PC-3 (cell line): ENCODE data around the gene TBXA2R. TPM values are rescaled to one million over a fixed set of nuclear protein-coding genes. Genes with fewer than 3 reads are reported as not detected.

Source experiments
- ATAC-seq: fragments of 200-7000 bp; cut with Tn5 transposase; 2 replicates; pipeline ENCODE4 v1.9.1; 2020; ENCODE audit warnings: mild to moderate bottlenecking, moderate library complexity
- BruUV-seq: library from RNA; stranded (reverse); fragments of 400-500 nt; replicated peaks from 2 replicates; lab custom pipeline; 2021; lab: Mats Ljungman, UMichigan
- CTCF ChIA-PET: fragments of 300-600 bp; sonication (Branson Sonifier 250); formaldehyde crosslinking; loops from one replicate; lab custom pipeline; 2022; ENCODE audit warnings: antibody characterized with exemption; lab: Charles Lee
- POLR2A ChIA-PET: fragments of 300-600 bp; sonication (Branson Sonifier 250); formaldehyde crosslinking; loops from one replicate; lab custom pipeline; 2022; ENCODE audit warnings: antibody characterized with exemption; ENCODE audit not compliant: unreplicated experiment; lab: Charles Lee
- DNase-seq: peaks from one replicate; pipeline ENCODE4 v3.0.0-alpha.2; 2015
- H2AFZ ChIP-seq: fragments of 300-600 bp; sonication (generic); 2 replicates; pipeline ENCODE4 v1.6.0; 2016; ENCODE audit warnings: antibody characterized with exemption, low read length
- H3F3A ChIP-seq: fragments of 300-600 bp; sonication (generic); one replicate; pipeline ENCODE4 v1.6.0; 2017; ENCODE audit warnings: antibody characterized with exemption, low read length, control low read depth, mild to moderate bottlenecking; ENCODE audit not compliant: unreplicated experiment
- H3K27ac ChIP-seq: fragments of 300-600 bp; sonication (generic); 2 replicates; pipeline ENCODE4 v1.5.1; 2016; ENCODE audit warnings: mild to moderate bottlenecking, low read length
- H3K27me3 ChIP-seq: fragments of 300-600 bp; sonication (generic); 2 replicates; pipeline ENCODE4 v1.6.1; 2016; ENCODE audit warnings: low read length, mixed read lengths
- H3K36me3 ChIP-seq: fragments of 300-600 bp; sonication (generic); 2 replicates; pipeline ENCODE4 v1.6.1; 2016; ENCODE audit warnings: low read depth, mixed run types, low read length, mixed read lengths
- H3K4me1 ChIP-seq: fragments of 300-600 bp; sonication (generic); 2 replicates; pipeline ENCODE4 v1.5.1; 2016; ENCODE audit warnings: low read length; ENCODE audit not compliant: insufficient read depth
- H3K4me2 ChIP-seq: fragments of 300-600 bp; sonication (generic); 2 replicates; pipeline ENCODE4 v1.6.0; 2016; ENCODE audit warnings: low read length
- H3K4me3 ChIP-seq: fragments of 300-600 bp; sonication (generic); 2 replicates; pipeline ENCODE4 v1.5.1; 2016; ENCODE audit warnings: mild to moderate bottlenecking, low read length, mixed read lengths
- H3K79me2 ChIP-seq: fragments of 300-600 bp; sonication (generic); 2 replicates; pipeline ENCODE4 v1.6.1; 2017; ENCODE audit warnings: low read length, mixed read lengths
- H3K9ac ChIP-seq: fragments of 300-600 bp; sonication (generic); 2 replicates; pipeline ENCODE4 v1.6.0; 2016; ENCODE audit warnings: mild to moderate bottlenecking, low read length
- H3K9me2 ChIP-seq: fragments of 300-600 bp; sonication (generic); replicated peaks from 2 replicates; pipeline ENCODE4 v1.6.1; 2016; ENCODE audit warnings: mixed run types, low read length, mixed read lengths
- H3K9me3 ChIP-seq: fragments of 300-600 bp; sonication (generic); 2 replicates; pipeline ENCODE4 v1.6.1; 2016; ENCODE audit warnings: low read length, mixed read lengths
- H4K20me1 ChIP-seq: fragments of 300-600 bp; sonication (generic); 2 replicates; pipeline ENCODE4 v1.6.1; 2016; ENCODE audit warnings: low read length, mixed read lengths
- EZH2 ChIP-seq: fragments of 300-600 bp; sonication (generic); IDR thresholded peaks from one replicate; pipeline ENCODE4 v1.6.1; 2017; ENCODE audit warnings: antibody characterized with exemption, mild to moderate bottlenecking, low read length; ENCODE audit not compliant: unreplicated experiment
- EZH2phosphoT487 ChIP-seq: fragments of 300-600 bp; sonication (generic); IDR thresholded peaks from 2 replicates; pipeline ENCODE4 v1.6.1; 2018; ENCODE audit warnings: mild to moderate bottlenecking, antibody characterized with exemption, low read length, borderline replicate concordance
- intact Hi-C: fragments of 100-400 bp; cut with micrococcal nuclease; formaldehyde crosslinking; loops from 2 replicates; pipeline ENCODE4 v1.9.0; 2023
- total RNA-seq: library from RNA; depleted of rRNA; stranded (reverse); fragments of >200 nt; gene quantifications from 2 replicates; pipeline ENCODE4 v1.2.3, GENCODE V29; 2014
- TF ChIP-seq, protein P1 (sequence below): fragments of 300-600 bp; sonication (generic); conservative IDR thresholded peaks from 2 replicates; pipeline ENCODE4 v1.5.1; 2017; ENCODE audit warnings: antibody characterized with exemption, low read depth, mild to moderate bottlenecking, low read length

TBXA2R gene
- total RNA-seq, 1 experiment from 2014 or later, result 0.77 TPM

DNA sequence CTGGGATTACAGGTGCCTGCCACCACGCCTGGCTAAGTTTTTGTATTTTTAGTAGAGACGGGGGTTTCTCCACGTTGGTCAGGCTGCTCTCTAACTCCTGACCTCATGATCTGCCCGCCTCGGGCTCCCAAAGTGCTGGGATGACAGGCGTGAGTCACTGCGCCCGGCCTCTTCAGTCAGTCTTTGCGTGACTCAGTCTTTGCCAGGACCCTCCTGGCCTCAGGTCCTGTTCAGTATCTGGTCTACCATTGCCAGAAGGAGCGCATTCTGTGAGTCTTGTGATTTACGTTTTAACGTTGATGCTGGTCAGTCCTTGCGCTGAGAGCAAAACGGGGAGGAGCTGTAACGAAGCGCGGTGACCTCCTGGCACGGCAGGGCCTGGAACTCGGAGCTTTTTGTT, 41.5 kb downstream of the TBXA2R start:
- no TSS peak for BruUV-seq
- CTCF ChIA-PET, result no interaction called here
- peak; percentile 68 for DNase-seq

DNA sequence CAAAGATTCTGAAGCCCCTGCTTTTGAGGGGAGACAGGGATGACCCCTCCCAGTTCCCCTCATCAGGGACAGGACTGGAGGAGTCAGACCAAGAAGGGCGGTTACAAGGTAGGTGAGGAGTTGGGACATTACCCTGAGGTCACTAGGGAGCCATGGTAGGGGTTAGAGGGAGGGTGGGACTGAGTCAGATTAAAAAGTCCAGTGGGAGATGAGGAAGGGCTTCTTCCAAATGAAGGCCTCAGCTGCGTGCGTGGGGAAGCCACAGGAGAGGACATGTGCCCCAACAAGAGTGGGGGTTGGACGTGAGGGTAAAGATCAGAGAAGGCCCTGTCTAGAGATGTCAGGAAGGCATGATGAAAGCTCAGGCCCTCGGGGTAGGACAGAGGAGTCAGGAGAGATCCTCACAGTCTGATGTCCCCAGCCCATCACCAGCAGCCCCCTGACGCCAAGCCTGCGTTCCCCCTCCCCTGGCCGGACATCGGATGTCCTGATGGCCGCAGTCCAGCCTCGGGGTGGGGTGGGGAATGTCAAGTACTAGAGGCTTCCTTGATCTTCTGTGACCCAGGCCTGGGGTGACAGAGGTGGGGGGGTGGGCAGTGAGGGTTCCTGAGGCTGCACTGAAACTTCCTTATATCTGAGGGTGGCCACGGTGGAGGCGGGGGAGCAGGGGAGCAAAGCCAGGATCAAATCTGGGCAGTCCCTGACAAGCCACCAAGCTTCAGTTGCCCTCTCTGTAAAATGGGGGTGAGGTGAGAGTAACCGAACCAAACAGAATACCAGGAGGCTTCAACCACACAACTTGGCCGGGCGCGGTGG, 42.8 kb downstream of the TBXA2R start:
- Histone ChIP-seq H3K27me3 (no peaks in the 10 kb centered on the region), H3K27ac (no peak overlapping the region), H3F3A (no peaks in the 10 kb centered on the region), H4K20me1 (no peaks in the 10 kb centered on the region), H3K9me3 (no peaks in the 10 kb centered on the region), H2AFZ (no peak overlapping the region), H3K79me2 (no peaks in the 10 kb centered on the region), H3K4me3 (no peak overlapping the region), H3K36me3 (no peaks in the 10 kb centered on the region), H3K9ac (no peak overlapping the region), H3K9me2 (no peaks in the 10 kb centered on the region), H3K4me1 (peaks cover 12% of the 10 kb centered on the region), H3K4me2 (no peak overlapping the region)
- TF ChIP-seq EZH2, result no peak
- TF ChIP-seq, protein P1, sequence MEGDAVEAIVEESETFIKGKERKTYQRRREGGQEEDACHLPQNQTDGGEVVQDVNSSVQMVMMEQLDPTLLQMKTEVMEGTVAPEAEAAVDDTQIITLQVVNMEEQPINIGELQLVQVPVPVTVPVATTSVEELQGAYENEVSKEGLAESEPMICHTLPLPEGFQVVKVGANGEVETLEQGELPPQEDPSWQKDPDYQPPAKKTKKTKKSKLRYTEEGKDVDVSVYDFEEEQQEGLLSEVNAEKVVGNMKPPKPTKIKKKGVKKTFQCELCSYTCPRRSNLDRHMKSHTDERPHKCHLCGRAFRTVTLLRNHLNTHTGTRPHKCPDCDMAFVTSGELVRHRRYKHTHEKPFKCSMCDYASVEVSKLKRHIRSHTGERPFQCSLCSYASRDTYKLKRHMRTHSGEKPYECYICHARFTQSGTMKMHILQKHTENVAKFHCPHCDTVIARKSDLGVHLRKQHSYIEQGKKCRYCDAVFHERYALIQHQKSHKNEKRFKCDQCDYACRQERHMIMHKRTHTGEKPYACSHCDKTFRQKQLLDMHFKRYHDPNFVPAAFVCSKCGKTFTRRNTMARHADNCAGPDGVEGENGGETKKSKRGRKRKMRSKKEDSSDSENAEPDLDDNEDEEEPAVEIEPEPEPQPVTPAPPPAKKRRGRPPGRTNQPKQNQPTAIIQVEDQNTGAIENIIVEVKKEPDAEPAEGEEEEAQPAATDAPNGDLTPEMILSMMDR, result no peak
- no peak for TF ChIP-seq EZH2phosphoT487
- CTCF ChIA-PET, result no interaction called here
- DNase-seq (no peak), ATAC-seq (no peak)
- BruUV-seq, result no TSS peak
- intact Hi-C loops, result no loop called here
- POLR2A ChIA-PET, result no interaction called here

More for the DNA sequence above, 41.5 kb downstream of the TBXA2R start:
- peaks cover 12% of the 10 kb centered on the region for H3K4me1 ChIP-seq
- H4K20me1 ChIP-seq, result no peaks in the 10 kb centered on the region
- intact Hi-C loops, result no loop called here
- no peaks in the 10 kb centered on the region for H3F3A ChIP-seq
- no peaks in the 10 kb centered on the region for H3K36me3 ChIP-seq
- no peaks in the 10 kb centered on the region for H3K27me3 ChIP-seq
- H3K4me3 ChIP-seq, result no peak overlapping the region
- H2AFZ ChIP-seq, result no peak overlapping the region
- H3K9me3 ChIP-seq, result no peaks in the 10 kb centered on the region
- peak overlapping the region; percentile 58 for H3K27ac ChIP-seq
- no peaks in the 10 kb centered on the region for H3K79me2 ChIP-seq
- TF ChIP-seq, protein P1, result no peak
- TF ChIP-seq EZH2 (no peak), EZH2phosphoT487 (no peak)
- POLR2A ChIA-PET, result no interaction called here
- no peak overlapping the region for H3K4me2 ChIP-seq
- ATAC-seq, result peak; percentile 87
- H3K9ac ChIP-seq, result no peak overlapping the region
- no peaks in the 10 kb centered on the region for H3K9me2 ChIP-seq
